CD14-positive monocyte (primary cell): ENCODE results near the gene STIM1. TPM values are rescaled to one million over a fixed set of nuclear protein-coding genes. Genes with fewer than 3 reads are reported as not detected.

Source experiments
- DNase-seq, 3 donors: peaks; one replicate each; pipeline ENCODE4 v3.0.0-alpha.2; 2011 to 2022
- H2AFZ ChIP-seq: 2 replicates; pipeline ENCODE4 v1.6.0; 2012; ENCODE audit warnings: mild to moderate bottlenecking, low read depth, low read length, inconsistent platforms; ENCODE audit not compliant: insufficient read depth, poor library complexity, severe bottlenecking
- H3K27ac ChIP-seq, 2 donors: 1 replicate in 1 of 2; 2 replicates in 1 of 2; pipeline ENCODE4 v1.5.1; 2012 to 2013; ENCODE audit warnings: low read length in 2 of 2, control low read depth in 1 of 2, inconsistent platforms in 1 of 2, low read depth in 1 of 2, mild to moderate bottlenecking in 1 of 2
- H3K27me3 ChIP-seq, 2 donors: one replicate each; pipeline versions ENCODE4 v1.6.0 to v1.6.1; 2011 to 2013; ENCODE audit warnings: low read length in 2 of 2; ENCODE audit not compliant: control insufficient read depth in 2 of 2, insufficient read depth in 2 of 2
- H3K36me3 ChIP-seq, 2 donors: replicated peaks in 1 of 2; 1 replicate in 1 of 2; 2 replicates in 1 of 2; pipeline versions ENCODE4 v1.5.1 to v1.6.1; 2012 to 2013; ENCODE audit warnings: low read length in 2 of 2, control low read depth in 1 of 2, inconsistent platforms in 1 of 2, mild to moderate bottlenecking in 1 of 2; ENCODE audit not compliant: insufficient read depth in 2 of 2, control insufficient read depth in 1 of 2
- H3K4me1 ChIP-seq, 2 donors: 1 replicate in 1 of 2; 2 replicates in 1 of 2; pipeline versions ENCODE4 v1.5.1 to v1.6.1; 2012 to 2013; ENCODE audit warnings: low read length in 2 of 2, control low read depth in 1 of 2, inconsistent platforms in 1 of 2, mild to moderate bottlenecking in 1 of 2, moderate library complexity in 1 of 2; ENCODE audit not compliant: insufficient read depth in 2 of 2, control insufficient read depth in 1 of 2
- H3K4me2 ChIP-seq: replicated peaks from 2 replicates; pipeline ENCODE3; 2012; ENCODE audit warnings: low read length, moderate library complexity, mild to moderate bottlenecking; ENCODE audit not compliant: poor library complexity, severe bottlenecking; ENCODE audit errors: extremely low read depth
- H3K4me3 ChIP-seq, 3 experiments: fragments of 200-600 bp in 1 of 3; sonication (generic) in 1 of 3; replicated peaks in 1 of 3; 1 replicate in 2 of 3; 2 replicates in 1 of 3; pipeline ENCODE4 v1.5.1; 2011 to 2013; ENCODE audit warnings: low read length in 3 of 3, mild to moderate bottlenecking in 3 of 3, control low read depth in 2 of 3, low read depth in 2 of 3, inconsistent platforms in 1 of 3, moderate library complexity in 1 of 3
- H3K79me2 ChIP-seq: 2 replicates; pipeline ENCODE4 v1.6.0; 2012; ENCODE audit warnings: mild to moderate bottlenecking, control low read depth, inconsistent platforms, low read length, moderate library complexity; ENCODE audit not compliant: insufficient read depth
- H3K9ac ChIP-seq: 2 replicates; pipeline ENCODE4 v1.6.0; 2017; ENCODE audit warnings: low read length, mild to moderate bottlenecking; ENCODE audit not compliant: insufficient read depth, poor library complexity, severe bottlenecking
- H3K9me3 ChIP-seq, 2 donors: replicated peaks in 1 of 2; 1 replicate in 1 of 2; 2 replicates in 1 of 2; pipeline versions ENCODE4 v1.5.1 to v1.6.1; 2012 to 2013; ENCODE audit warnings: low read length in 2 of 2, control low read depth in 1 of 2; ENCODE audit not compliant: control insufficient read depth in 1 of 2, insufficient read depth in 1 of 2
- H4K20me1 ChIP-seq: 2 replicates; pipeline ENCODE4 v1.6.0; 2012; ENCODE audit warnings: mild to moderate bottlenecking, low read length, control low read depth, moderate library complexity; ENCODE audit not compliant: insufficient read depth
- H3K27ac Mint-ChIP-seq, 7 donors: one replicate each; pipeline ENCODE4 v1.8.0; 2020; ENCODE audit warnings: mild to moderate bottlenecking in 7 of 7, mixed read lengths in 7 of 7, moderate library complexity in 6 of 7, inconsistent platforms in 2 of 7
- H3K27me3 Mint-ChIP-seq, 3 donors: one replicate each; pipeline ENCODE4 v1.8.0; 2021 to 2022; ENCODE audit warnings: low read depth in 3 of 3, mild to moderate bottlenecking in 3 of 3, mixed read lengths in 3 of 3, moderate library complexity in 3 of 3, inconsistent platforms in 1 of 3
- H3K36me3 Mint-ChIP-seq, 2 donors: one replicate each; pipeline ENCODE4 v1.8.0; 2020; ENCODE audit warnings: mixed read lengths in 2 of 2, inconsistent platforms in 1 of 2, mild to moderate bottlenecking in 1 of 2
- H3K4me1 Mint-ChIP-seq: one replicate; pipeline ENCODE4 v1.8.0; 2020; ENCODE audit warnings: mild to moderate bottlenecking, mixed read lengths
- H3K4me3 Mint-ChIP-seq, 2 donors: one replicate each; pipeline ENCODE4 v1.8.0; 2020; ENCODE audit warnings: mild to moderate bottlenecking in 2 of 2, mixed read lengths in 2 of 2, moderate library complexity in 1 of 2
- H3K9me3 Mint-ChIP-seq, 7 donors: one replicate each; pipeline ENCODE4 v1.8.0; 2020 to 2022; ENCODE audit warnings: mixed read lengths in 7 of 7, mild to moderate bottlenecking in 6 of 7, moderate library complexity in 6 of 7, inconsistent platforms in 2 of 7
- CTCF ChIP-seq: fragments of 200-600 bp; IDR thresholded peaks from one replicate; pipeline ENCODE4 v1.8.0; 2022; ENCODE audit warnings: antibody characterized with exemption, mild to moderate bottlenecking
- WGBS: methylation state at CpG from one replicate; pipeline ENCODE4 v1.1.5; 2013; ENCODE audit warnings: missing lambda C conversion rate; ENCODE audit not compliant: insufficient coverage; 5-methylcytosine and 5-hydroxymethylcytosine counted together
- intact Hi-C, 2 donors: fragments of 100-400 bp; cut with micrococcal nuclease; formaldehyde crosslinking; loops; one replicate each; pipeline versions ENCODE4 v1.15.0 to v1.15.1; 2023
- polyA plus RNA-seq, 3 donors: library from polyadenylated mRNA; depleted of rRNA in 1 of 3; unstranded in 2 of 3; stranded (reverse) in 1 of 3; fragments of 300-500 nt in 2 of 3; fragments of >200 nt in 1 of 3; fragmentation: Illumina TruSeq in 2 of 3; gene quantifications; 1 replicate in 2 of 3; 2 replicates in 1 of 3; pipeline ENCODE4 v1.2.3, GENCODE V29; 2012 to 2021

STIM1 gene
- polyA plus RNA-seq, 3 donors, result 14.0 to 68.6 (median 21.0) TPM

- Histone ChIP-seq H4K20me1 (peaks cover 88% of the 10 kb centered on the region), H3K9me3 (no peaks in the 10 kb centered on the region), H2AFZ (no peak overlapping the region), H3K79me2 (peaks cover 87% of the 10 kb centered on the region), H3K27me3 (no peaks in the 10 kb centered on the region), H3K4me1 (no peaks in the 10 kb centered on the region), H3K27ac (peak overlapping the region in 1 of 2 donors; percentile 21), H3K4me3 (no peak overlapping the region), H3K36me3 (peaks cover 16 to 49% of the 10 kb centered on the region in 2 donors), H3K4me2 (no peak overlapping the region), H3K9ac (no peak overlapping the region)
- no peaks in the 10 kb centered on the region for H3K27me3 Mint-ChIP-seq
- intact Hi-C loops, result no loop called here
- H3K4me3 Mint-ChIP-seq, result no peak overlapping the region
- TF ChIP-seq CTCF, result no peak
- peaks cover 40 to 41% of the 10 kb centered on the region in 2 donors for H3K36me3 Mint-ChIP-seq
- H3K9me3 Mint-ChIP-seq, result no peaks in the 10 kb centered on the region
- no peak for DNase-seq
- H3K27ac Mint-ChIP-seq, result peak overlapping the region in 4 of 7 donors; percentile 1 to 82 (median 20)
- H3K4me1 Mint-ChIP-seq, result peaks cover 10% of the 10 kb centered on the region
- 93% methylated on average over 2 of the region's 3 CpGs for WGBS
Measured at GRCh38 chr11:3969200-3969599, 113.7 kb downstream of the STIM1 start.

- H3K4me3 ChIP-seq, result no peak overlapping the region
- peaks cover 88% of the 10 kb centered on the region for H4K20me1 ChIP-seq
- peaks cover 12% of the 10 kb centered on the region for H3K4me1 Mint-ChIP-seq
- DNase-seq, result no peak
- intact Hi-C loops, result no loop called here
- H3K9me3 Mint-ChIP-seq, result no peaks in the 10 kb centered on the region
- no peak for TF ChIP-seq CTCF
- H3K36me3 ChIP-seq, result peaks cover 16 to 49% of the 10 kb centered on the region in 2 donors
- no peaks in the 10 kb centered on the region for H3K9me3 ChIP-seq
- H2AFZ ChIP-seq, result no peak overlapping the region
- H3K27me3 Mint-ChIP-seq, result no peaks in the 10 kb centered on the region
- H3K27ac Mint-ChIP-seq, result peak overlapping the region in 3 of 7 donors; percentile 1 to 82 (median 4)
- peak overlapping the region in 1 of 2 donors; percentile 21 for H3K27ac ChIP-seq
- peaks cover 0 to under 1% of the 10 kb centered on the region in 2 donors for H3K4me1 ChIP-seq
- no peak overlapping the region for H3K4me2 ChIP-seq
- H3K79me2 ChIP-seq, result peaks cover 87% of the 10 kb centered on the region
- peaks cover 40 to 41% of the 10 kb centered on the region in 2 donors for H3K36me3 Mint-ChIP-seq
- 25% methylated on average over 1 of the region's 1 CpG for WGBS
- no peak overlapping the region for H3K9ac ChIP-seq
- H3K27me3 ChIP-seq, result no peaks in the 10 kb centered on the region
- H3K4me3 Mint-ChIP-seq, result no peak overlapping the region
Measured at GRCh38 chr11:3969613-3970012, 114.1 kb downstream of the STIM1 start.
